C4-2B (cell line): ENCODE data around the gene ANKS1B.
"Not testable (repeated sequence)": the region's sequence is repeated elsewhere in the genome, so short reads cannot be mapped to it uniquely, and the experiment has no call there.

Source experiments
- H3K27ac ChIP-seq: fragments of 450-650 bp; 2 replicates; pipeline ENCODE4 v1.5.1; 2017
- CTCF ChIP-seq: fragments of 450-650 bp; conservative IDR thresholded peaks from 2 replicates; pipeline ENCODE4 v1.5.1; 2017; ENCODE audit warnings: mild to moderate bottlenecking
- ZFX ChIP-seq: fragments of 450-650 bp; IDR thresholded peaks from 2 replicates; pipeline ENCODE4 v1.6.1; 2017

The ANKS1B gene

DNA sequence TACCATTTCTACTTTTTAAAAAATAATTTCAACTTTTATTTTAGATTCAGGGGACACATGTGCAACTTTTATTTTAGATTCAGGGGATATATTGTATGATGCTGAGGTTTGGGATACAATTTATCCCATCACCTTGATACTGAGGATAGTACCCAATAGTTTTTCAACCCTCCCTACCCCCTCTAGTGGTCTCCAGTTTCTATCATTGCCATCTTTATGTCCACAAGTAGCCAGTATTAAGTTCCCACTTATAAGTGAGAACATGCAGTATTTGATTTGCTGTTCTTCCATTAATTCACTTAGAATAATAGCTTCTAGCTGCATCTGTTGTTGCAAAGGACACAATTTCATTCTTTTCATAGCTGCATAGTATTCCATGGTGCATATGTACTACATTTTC, 162.5 kb downstream of the ANKS1B start:
- no peak overlapping the region for H3K27ac ChIP-seq
- no peak for TF ChIP-seq CTCF

DNA sequence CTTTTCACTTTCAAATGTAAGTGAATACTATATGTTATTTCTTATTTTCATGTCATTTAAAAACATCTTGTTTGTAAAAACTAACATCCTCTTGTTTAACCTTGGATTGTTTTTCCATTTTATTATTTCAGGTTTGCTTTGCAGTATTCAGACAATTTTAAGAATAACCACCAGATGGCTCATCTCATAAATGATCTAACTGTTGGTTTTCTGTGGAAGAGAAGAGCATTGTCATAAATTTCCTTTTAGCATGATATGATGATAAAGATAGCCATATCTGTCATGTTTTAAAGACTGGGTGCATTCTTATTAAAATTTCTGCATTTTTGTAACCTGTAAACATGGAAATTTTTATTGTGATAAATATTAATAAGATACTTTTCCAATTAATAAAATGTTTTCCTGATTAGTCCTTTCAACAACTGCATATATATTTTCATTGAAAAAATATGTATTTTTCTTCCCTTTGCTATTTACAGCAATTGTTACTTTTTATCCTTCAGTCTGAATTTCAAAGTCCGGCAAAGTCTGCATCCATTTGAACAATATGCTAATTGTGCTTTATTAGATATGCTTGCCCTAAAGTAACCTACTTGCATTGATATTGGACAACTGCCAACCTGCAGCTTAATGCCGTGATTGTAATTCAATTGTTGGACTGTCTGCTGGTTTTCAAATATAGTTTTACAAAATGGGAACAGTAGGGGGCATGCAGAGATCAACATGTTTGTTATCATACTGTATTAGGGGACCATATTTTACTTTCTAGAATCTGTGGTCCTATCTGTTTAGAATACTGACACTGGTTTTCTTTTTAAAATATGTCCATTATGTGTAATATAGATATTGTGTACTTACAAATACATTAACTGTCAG, 173.8 kb downstream of the ANKS1B start:
- no peak for TF ChIP-seq ZFX
- TF ChIP-seq CTCF = peak; percentile 57

GRCh38 chr12:99809909-99810308, 174.8 kb downstream of the ANKS1B start:
- H3K27ac ChIP-seq = no peak overlapping the region
- no peak for TF ChIP-seq ZFX
- no peak for TF ChIP-seq CTCF

More for the DNA sequence above, 173.8 kb downstream of the ANKS1B start:
- no peak overlapping the region for H3K27ac ChIP-seq

DNA sequence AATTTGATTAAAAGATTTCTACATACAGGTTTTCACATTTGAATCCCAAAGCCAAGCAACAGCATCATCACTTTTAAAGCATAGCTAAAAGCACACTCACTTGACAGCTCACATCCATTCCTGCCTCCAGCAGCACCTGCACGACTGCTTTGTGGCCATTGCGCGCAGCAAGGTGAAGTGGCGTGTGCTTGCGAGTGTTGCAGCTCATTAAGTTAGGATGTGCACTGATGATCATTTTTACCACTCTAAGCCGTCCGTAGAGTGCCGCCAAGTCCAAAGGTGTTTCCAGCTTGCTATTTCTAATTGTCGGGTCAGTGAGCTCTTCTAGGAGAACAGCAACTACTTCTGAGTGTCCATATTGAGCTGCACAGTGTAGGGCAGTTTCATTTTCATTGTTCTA, 178.4 kb downstream of the ANKS1B start:
- H3K27ac ChIP-seq = no peak overlapping the region
- TF ChIP-seq CTCF (no peak), ZFX (no peak)

DNA sequence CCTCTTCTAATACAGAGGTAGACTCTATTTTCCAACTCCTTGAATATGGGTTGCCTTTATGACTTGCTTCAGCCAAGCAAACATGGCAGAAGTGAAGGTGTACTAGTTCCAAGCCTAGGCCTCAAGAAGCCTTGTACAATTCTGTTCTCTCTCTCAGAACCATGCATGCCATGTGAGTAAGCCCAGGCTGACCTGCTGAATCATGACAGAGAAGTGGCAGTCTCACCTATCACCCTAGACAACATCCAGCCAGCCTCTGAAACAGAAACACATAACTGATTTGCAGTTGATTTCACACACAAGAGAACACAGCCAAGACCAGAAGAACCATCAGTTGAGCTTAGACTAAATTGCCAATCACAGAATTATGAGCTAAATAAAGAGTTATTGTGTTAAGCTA, 180.0 kb downstream of the ANKS1B start:
- no peak overlapping the region for H3K27ac ChIP-seq
- TF ChIP-seq CTCF = no peak
- TF ChIP-seq ZFX = no peak

DNA sequence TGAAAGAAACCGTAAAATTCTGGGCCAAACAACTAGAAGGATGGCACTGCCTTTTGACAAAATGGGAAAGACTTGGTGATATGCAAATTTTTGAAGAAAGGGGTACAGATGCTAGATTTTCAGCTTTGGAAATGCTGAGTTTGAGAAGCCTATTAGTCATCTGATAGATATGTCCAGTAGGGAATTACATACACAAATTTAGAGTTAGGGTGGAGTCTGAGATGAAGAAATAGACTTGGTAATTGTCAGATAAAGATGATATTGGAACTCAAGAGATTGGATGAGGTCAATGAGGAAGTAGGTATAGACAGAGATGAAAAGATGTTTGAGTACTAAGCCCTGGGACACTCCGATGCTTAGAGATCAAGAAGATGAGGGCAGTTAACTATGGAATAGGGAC, 184.1 kb downstream of the ANKS1B start:
- no peak overlapping the region for H3K27ac ChIP-seq
- TF ChIP-seq CTCF (no peak), ZFX (no peak)

DNA sequence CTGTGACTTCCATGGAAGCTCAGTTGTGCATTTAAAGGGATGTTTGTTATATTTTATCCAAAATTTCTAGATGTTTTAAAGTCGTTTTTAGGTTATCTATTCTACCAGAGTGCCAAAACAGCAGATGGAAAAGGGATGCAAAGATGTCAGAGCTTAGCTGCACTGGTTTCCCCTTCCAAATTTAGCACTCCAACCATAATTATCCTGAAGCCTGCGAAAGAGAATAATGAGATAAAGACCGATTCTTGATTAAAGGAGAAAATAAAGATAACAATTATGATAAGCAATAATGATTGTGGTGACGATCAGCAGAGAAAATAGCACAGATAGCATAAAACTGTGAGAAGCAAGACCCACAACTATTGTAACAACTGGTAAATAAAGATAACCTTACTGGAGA, 186.8 kb downstream of the ANKS1B start:
- not testable (repeated sequence) for H3K27ac ChIP-seq

DNA sequence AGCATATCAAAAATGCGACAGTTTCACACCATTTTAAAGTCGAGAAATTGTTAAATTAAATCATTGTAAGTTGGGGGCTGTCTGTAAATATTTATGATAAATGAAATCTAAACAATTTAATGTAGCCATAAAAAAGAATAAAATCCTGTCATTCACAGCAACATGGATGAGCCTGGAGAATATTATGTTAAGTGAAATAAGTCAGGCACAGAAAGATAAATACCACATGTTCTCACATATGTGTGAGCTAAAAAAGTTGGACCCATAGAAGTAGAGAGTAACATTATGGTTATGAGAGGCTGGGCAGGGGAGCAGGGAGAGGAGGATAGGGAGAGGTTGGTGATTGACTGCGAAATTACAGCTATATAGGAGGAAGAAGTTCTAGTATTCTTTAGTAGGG, 201.3 kb downstream of the ANKS1B start:
- TF ChIP-seq CTCF (no peak), ZFX (no peak)

More for the DNA sequence above, 201.3 kb downstream of the ANKS1B start:
- H3K27ac ChIP-seq = no peak overlapping the region
